Measurements from ENCODE around the gene DPYSL4.
"Not testable (repeated sequence)": the region's sequence is repeated elsewhere in the genome, so short reads cannot be mapped to it uniquely, and the experiment has no call there.

DPYSL4 gene

GRCh38 chr10:132150777-132151176, 36.0 kb upstream of the DPYSL4 start:
- DNase-seq: no peak

GRCh38 chr10:132151286-132151950, 35.3 kb upstream of the DPYSL4 start:
- no peak for DNase-seq

GRCh38 chr10:132151951-132152505, 34.7 kb upstream of the DPYSL4 start:
- no peak for DNase-seq

GRCh38 chr10:132152896-132153580, 33.7 kb upstream of the DPYSL4 start:
- no peak for DNase-seq

DNA sequence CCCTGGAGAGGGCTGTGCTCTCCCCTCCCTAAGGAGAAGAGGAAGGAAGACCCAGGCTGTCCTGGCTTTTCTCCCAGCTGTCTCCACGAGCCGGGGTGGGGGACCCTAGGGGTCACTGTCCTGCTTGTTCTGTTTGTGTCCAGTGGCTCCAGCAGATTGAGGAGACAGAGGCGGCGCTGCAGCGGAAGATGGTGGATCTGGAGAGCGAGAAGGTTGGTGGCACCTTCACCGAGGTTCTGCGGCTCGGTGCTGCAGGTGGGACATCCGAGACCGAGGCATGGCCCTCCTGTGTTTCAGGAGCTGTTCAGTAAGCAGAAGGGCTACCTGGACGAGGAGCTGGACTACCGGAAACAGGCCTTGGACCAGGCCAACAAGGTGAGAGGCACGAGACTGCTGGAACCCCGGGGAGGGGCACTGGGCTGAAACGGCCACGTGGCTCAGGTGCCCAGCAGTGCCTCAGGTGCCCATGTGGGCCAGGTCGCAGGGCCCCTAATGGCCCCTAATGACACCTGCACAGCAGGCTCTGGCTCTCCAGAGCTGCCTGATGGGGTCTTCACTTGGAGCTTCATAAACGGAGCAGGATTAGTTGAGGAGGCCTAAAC, 33.0 kb upstream of the DPYSL4 start:
- DNase-seq: no peak

DNA sequence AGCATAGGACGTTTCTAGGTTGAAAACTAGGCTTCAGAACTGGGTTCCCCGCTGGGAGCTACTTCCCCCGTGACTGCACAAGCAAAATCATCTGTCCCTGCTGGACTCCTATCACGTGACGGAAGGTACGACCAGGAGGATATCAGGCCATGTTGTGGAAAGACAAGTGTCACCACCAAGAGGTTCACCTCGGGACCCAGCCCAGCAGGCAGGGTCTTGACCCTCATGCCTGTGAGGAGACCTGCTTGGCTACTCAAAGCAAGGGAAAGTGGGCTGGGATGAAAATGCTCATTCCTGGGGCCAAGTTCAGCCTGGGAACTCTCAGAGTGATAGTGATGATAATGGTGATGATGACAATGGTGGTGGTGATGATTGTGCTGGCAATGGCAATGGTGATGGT, 32.3 kb upstream of the DPYSL4 start:
- no peak for DNase-seq

DNA sequence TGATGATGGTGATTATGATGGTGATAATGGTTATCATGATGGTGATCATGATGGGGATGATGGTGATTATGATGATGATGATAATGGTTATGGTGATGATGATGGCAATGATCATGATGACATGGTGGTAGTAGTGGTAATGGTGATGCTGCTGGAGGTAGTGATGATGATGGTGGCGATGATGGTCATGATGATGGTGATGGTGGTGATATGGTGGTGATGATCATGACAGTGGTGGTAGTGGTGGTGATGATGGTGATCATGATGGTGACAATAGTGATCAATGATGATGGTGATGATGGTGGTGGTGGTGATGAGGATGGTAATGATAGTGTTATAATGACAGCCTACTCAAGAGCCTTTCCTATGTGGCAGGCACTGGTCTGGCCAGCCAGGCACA, 31.8 kb upstream of the DPYSL4 start:
- DNase-seq: no peak

DNA sequence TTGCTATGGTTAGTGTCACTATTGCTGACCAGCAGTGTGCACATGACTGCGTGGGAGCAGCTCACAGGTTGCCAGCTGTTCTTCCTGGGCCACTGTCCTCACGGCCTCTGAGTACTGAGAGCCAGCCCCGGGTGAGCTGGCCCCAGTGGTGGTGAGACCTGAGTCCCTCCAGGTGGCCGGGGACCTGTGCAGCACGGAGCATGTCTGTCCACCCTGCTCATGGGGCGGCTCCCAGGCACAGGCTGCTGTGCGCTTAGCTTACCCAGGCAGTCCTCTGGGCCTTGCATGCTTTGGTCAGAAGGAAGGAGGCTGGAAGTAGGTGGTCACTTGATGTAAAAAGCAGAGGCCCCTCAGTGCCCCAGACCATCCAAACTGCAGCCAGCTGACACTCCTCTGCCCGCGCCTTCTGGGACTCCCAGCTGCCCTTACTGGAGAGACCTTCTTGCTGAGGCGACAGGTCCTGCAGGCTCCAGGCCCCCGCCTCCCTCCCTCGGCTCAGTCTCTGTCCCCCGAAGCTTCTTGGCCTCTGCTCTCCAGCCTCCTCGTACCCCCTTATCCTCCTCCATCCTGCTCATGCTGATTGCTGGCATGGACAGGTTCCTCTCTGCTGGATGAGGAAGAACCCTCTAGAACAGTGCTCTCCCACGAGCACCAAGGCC, 30.9 kb upstream of the DPYSL4 start:
- no peak for DNase-seq

DNA sequence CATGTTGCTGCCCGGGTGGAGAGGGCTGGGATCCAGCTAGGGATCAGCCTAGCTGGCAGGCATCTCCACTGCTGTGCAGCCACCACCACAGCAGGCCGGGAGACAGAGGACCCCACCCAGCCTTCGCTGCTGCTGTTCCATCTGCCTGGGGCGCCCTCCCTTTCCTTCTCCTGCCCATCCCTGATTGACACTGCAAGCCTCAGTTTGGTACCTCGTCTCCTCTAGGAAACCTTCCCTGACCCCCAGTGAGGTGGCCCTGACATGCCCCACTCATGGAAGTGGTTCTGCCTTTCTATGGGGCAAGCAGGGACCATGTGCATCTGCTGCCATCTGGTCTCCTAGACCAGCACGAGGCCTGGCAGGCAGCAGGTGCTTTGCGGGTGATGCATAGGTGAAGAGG, 30.4 kb upstream of the DPYSL4 start:
- DNase-seq: no peak

- no peak for DNase-seq
These were observed 29.6 kb upstream of the DPYSL4 start for GRCh38 chr10:132157101-132157500.

- DNase-seq: peak; percentile 40 to 74 (median 62)
These were observed 28.5 kb upstream of the DPYSL4 start for GRCh38 chr10:132158122-132158741.

DNA sequence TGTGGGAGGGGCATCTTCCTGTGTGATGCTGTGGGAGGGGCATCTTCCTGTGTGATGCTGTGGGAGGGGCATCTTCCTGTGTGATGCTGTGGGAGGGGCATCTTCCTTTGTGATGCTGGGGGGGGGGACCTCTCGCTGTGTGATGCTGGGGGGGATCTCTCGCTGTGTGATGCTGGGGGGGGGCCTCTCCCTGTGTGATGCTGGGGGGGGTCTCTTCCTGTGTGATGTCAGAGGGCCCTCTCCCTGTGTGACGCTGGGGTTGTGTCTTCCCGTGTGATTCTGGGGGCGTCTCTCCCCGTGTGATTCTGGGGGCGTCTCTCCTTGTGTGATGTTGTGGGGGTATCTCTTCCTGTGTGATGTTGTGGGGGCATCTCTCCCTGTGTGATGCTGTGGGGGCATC, 27.9 kb upstream of the DPYSL4 start:
- DNase-seq: peak; percentile 56 to 84 (median 66)

- DNase-seq: peak; percentile 59 to 78 (median 70)
These were observed 27.2 kb upstream of the DPYSL4 start for GRCh38 chr10:132159302-132160230.

DNA sequence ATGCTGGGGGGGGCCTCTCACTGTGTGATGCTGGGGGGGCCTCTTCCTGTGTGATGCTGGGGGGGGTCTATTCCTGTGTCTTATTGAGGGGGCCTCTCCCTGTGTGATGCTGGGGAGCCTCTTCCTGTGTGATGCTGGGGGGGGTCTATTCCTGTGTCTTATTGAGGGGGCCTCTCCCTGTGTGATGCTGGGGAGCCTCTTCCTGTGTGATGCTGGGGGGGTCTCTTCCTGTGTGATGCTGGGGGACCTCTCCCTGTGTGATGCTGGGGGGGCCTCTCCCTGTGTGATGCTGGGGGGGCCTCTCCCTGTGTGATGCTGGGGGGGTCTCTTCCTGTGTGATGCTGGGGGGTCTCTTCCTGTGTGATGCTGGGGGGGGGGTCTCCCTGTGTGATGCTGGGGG, 26.5 kb upstream of the DPYSL4 start:
- DNase-seq: not testable (repeated sequence)

DNA sequence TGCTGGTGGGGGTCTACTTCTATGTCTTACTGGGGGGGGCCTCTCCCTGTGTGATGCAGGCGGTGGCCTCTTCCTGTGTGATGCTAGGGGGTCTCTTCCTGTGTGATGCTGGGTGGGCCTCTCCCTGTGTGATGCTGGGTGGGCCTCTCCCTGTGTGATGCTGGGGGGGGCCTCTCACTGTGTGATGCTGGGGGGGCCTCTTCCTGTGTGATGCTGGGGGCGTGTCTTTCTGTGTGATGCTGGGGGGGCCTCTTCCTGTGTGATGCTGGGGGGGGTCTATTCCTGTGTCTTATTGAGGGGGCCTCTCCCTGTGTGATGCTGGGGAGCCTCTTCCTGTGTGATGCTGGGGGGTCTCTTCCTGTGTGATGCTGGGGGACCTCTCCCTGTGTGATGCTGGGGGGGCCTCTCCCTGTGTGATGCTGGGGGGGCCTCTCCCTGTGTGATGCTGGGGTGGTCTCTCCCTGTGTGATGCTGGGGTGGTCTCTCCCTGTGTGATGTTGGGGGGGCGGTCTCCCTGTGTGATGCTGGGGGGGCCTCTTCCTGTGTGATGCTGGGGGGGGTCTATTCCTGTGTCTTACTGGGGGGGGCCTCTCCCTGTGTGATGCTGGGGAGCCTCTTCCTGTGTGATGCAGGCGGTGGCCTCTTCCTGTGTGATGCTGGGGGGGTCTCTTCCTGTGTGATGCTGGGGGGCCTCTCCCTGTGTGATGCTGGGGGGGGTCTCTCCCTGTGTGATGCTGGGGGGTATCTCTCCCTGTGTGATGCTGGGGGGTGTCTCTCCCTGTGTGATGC, 25.7 kb upstream of the DPYSL4 start:
- DNase-seq: peak in 5 of 6 experiments; percentile 39 to 74 (median 61)

GRCh38 chr10:132162021-132162531, 24.7 kb upstream of the DPYSL4 start:
- DNase-seq: peak in 5 of 6 experiments; percentile 9 to 66 (median 30)

GRCh38 chr10:132162590-132163277, 24.0 kb upstream of the DPYSL4 start:
- DNase-seq: no peak

DNA sequence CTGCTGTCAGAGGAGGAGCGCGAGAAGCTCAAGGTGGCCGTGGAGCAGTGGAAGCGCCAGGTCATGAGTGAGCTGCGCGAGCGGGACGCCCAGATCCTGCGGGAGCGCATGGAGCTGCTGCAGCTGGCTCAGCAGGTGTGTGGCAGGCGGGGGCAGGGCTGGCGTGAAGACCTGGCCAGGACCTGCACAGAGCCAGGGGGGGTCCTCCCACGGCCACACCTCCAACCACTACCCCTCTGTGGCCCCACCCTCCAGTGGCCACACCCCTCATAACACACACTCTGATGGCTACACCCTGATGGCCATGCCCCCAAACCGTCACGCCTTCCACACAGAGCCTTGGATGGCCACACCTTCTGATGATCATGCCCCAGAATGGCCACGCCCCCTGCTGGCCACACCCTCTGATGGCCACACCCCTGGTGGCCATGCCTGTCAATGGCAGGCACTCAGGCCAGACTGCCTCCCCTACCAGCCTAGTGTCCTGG, 23.4 kb upstream of the DPYSL4 start:
- DNase-seq: peak in 2 of 6 experiments; percentile 11 to 36

DNA sequence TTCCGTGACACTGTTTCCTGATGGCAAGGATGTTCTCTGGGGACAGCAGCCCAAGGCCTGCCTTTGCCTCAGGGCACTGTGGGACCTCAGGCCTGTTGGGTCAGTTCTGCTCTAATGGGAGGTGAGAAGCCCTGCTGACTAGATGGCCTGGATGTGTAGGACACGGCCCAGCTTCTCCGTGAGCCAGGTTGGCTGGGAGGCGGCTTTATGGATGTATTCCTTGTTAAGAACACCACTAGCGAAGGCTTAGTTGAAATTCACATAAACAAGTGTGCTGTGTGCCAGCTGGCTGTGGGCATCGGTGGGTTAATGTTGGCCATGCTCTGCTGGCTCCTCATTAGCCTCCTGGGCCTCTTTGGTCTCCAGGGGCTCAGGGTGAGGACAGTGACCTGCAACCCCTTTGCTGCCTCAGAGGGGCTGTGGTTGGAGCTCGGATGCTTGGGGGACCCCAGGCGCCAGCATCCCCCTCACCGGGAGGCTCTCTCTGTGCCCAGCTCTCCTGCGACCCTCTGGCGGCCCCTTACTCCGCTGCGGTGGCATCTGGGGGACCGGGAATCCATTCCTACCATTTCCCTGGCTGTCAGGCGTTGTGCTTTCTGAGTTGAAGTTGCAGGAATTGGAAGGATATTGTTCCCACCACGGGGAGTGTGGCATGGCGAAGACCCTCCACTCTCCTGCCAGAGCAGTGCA, 22.8 kb upstream of the DPYSL4 start:
- DNase-seq: no peak

All from stimulated activated naive CD4-positive, alpha-beta T cell (primary cell).